Neuronal stem cell (in vitro differentiated cells): ENCODE measurements around the gene KRTAP10-9.
"Not testable (repeated sequence)": the region's sequence is repeated elsewhere in the genome, so short reads cannot be mapped to it uniquely, and the experiment has no call there.

Source experiments
- DNase-seq: peaks from one replicate; pipeline ENCODE4 v3.0.0-alpha.2; 2013; ENCODE audit warnings: low spot score
- H2AFZ ChIP-seq: one replicate; pipeline ENCODE4 v1.6.1; 2013; ENCODE audit warnings: mild to moderate bottlenecking, low read length, inconsistent platforms
- H2AK5ac ChIP-seq: 2 replicates; pipeline ENCODE4 v1.6.1; 2013; ENCODE audit warnings: low read depth, mild to moderate bottlenecking, inconsistent platforms, low read length, moderate library complexity, mixed read lengths
- H2BK120ac ChIP-seq: 2 replicates; pipeline ENCODE4 v1.6.1; 2013; ENCODE audit warnings: low read depth, mild to moderate bottlenecking, inconsistent platforms, low read length, moderate library complexity, mixed read lengths
- H2BK12ac ChIP-seq: one replicate; pipeline ENCODE4 v1.6.1; 2013; ENCODE audit warnings: low read length, inconsistent platforms
- H2BK15ac ChIP-seq: 2 replicates; pipeline ENCODE4 v1.6.1; 2013; ENCODE audit warnings: mild to moderate bottlenecking, low read length, inconsistent platforms, mixed read lengths
- H2BK5ac ChIP-seq: one replicate; pipeline ENCODE4 v1.6.1; 2013; ENCODE audit warnings: inconsistent platforms, mild to moderate bottlenecking, low read length, moderate library complexity
- H3K14ac ChIP-seq: one replicate; pipeline ENCODE4 v1.6.1; 2013; ENCODE audit warnings: low read length, inconsistent platforms
- H3K18ac ChIP-seq: 2 replicates; pipeline ENCODE4 v1.6.1; 2013; ENCODE audit warnings: low read length, inconsistent platforms
- H3K23ac ChIP-seq: 2 replicates; pipeline ENCODE4 v1.6.1; 2013; ENCODE audit warnings: low read depth, mild to moderate bottlenecking, mixed read lengths, low read length, inconsistent platforms; ENCODE audit not compliant: poor library complexity
- H3K27ac ChIP-seq: replicated peaks from 3 replicates; pipeline ENCODE4 v1.5.1; 2013; ENCODE audit warnings: low read length, inconsistent platforms
- H3K27me3 ChIP-seq, 3 experiments: 2 replicates each; pipeline ENCODE4 v1.6.1; 2013; ENCODE audit warnings: low read length in 3 of 3, mild to moderate bottlenecking in 2 of 3, inconsistent platforms in 1 of 3, low read depth in 1 of 3, mixed read lengths in 1 of 3, moderate library complexity in 1 of 3; ENCODE audit not compliant: control insufficient read depth in 3 of 3, insufficient read depth in 3 of 3
- H3K36me3 ChIP-seq, 2 donors: replicated peaks in 1 of 2; 2 replicates each; pipeline ENCODE4 v1.6.1; 2013; ENCODE audit warnings: low read length in 2 of 2; ENCODE audit not compliant: control insufficient read depth in 2 of 2, insufficient read depth in 2 of 2
- H3K4ac ChIP-seq: 2 replicates; pipeline ENCODE4 v1.6.1; 2013; ENCODE audit warnings: inconsistent platforms, mild to moderate bottlenecking, low read length, moderate library complexity
- H3K4me1 ChIP-seq, 2 donors: 1 replicate in 1 of 2; 2 replicates in 1 of 2; pipeline ENCODE4 v1.6.1; 2013; ENCODE audit warnings: low read length in 2 of 2, low read depth in 1 of 2; ENCODE audit not compliant: control insufficient read depth in 2 of 2, insufficient read depth in 1 of 2
- H3K4me2 ChIP-seq: one replicate; pipeline ENCODE4 v1.6.1; 2013; ENCODE audit warnings: mild to moderate bottlenecking, low read length, inconsistent platforms; ENCODE audit not compliant: insufficient read depth, poor library complexity, severe bottlenecking
- H3K4me3 ChIP-seq, 2 donors: 2 replicates each; pipeline ENCODE4 v1.5.1; 2013; ENCODE audit warnings: low read length in 2 of 2, mild to moderate bottlenecking in 2 of 2, inconsistent platforms in 1 of 2, moderate library complexity in 1 of 2
- H3K79me1 ChIP-seq: one replicate; pipeline ENCODE4 v1.6.1; 2013; ENCODE audit warnings: low read depth, mild to moderate bottlenecking, inconsistent platforms, low read length, moderate library complexity
- H3K9ac ChIP-seq: one replicate; pipeline ENCODE4 v1.6.1; 2013; ENCODE audit warnings: mild to moderate bottlenecking, low read depth, low read length, inconsistent platforms; ENCODE audit not compliant: poor library complexity
- H3K9me3 ChIP-seq, 2 donors: replicated peaks in 1 of 2; 2 replicates each; pipeline versions ENCODE3 to v1.6.1; 2013; ENCODE audit warnings: low read length in 2 of 2, mild to moderate bottlenecking in 2 of 2, inconsistent platforms in 1 of 2, low read depth in 1 of 2, mixed read lengths in 1 of 2, moderate library complexity in 1 of 2; ENCODE audit not compliant: control insufficient read depth in 2 of 2, insufficient read depth in 1 of 2
- H4K8ac ChIP-seq: one replicate; pipeline ENCODE4 v1.6.1; 2013; ENCODE audit warnings: low read depth, mild to moderate bottlenecking, inconsistent platforms, low read length, moderate library complexity
- H4K91ac ChIP-seq: one replicate; pipeline ENCODE4 v1.6.1; 2013; ENCODE audit warnings: low read length, low read depth, mild to moderate bottlenecking, inconsistent platforms; ENCODE audit not compliant: poor library complexity
- WGBS, 2 donors: extraction: QIAGEN DNeasy Blood & Tissue Kit; methylation state at CpG; one replicate each; pipeline ENCODE4 v1.1.7; 2013; ENCODE audit warnings: missing lambda C conversion rate in 2 of 2, mixed read lengths in 1 of 2; ENCODE audit not compliant: insufficient read length in 2 of 2, insufficient replicate concordance in 1 of 2; ENCODE audit errors: extremely low coverage in 2 of 2; 5-methylcytosine and 5-hydroxymethylcytosine counted together

Gene KRTAP10-9

DNA sequence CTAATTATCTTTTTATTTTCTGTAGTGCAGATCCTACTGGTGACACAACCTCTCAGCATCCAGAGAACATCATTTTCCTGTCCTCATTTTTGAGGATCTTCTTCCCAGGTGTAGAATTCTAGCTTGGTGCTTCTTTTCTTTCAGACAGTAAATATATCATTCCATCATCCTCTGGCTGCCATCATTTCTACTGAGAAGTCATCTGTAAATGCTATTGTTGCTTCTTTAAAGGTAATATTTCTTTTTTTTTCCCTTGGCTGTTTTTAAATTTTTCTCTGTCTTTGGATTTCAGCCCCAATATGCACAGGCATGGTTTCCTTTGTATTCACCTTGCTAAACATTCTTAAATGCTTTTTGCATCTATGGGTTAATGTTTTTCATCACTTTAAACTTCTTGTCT lies 3.3 kb upstream of the KRTAP10-9 start:
- Histone ChIP-seq H2AK5ac (no peak overlapping the region), H3K4ac (no peak overlapping the region), H3K27ac (no peak overlapping the region), H2AFZ (no peak overlapping the region), H3K4me3 (no peak overlapping the region), H3K27me3 (no peaks in the 10 kb centered on the region), H3K79me1 (no peaks in the 10 kb centered on the region), H2BK120ac (no peak overlapping the region), H3K23ac (no peak overlapping the region), H2BK12ac (no peak overlapping the region), H3K36me3 (no peaks in the 10 kb centered on the region), H4K8ac (no peak overlapping the region), H4K91ac (no peak overlapping the region), H3K4me1 (no peaks in the 10 kb centered on the region), H3K18ac (no peak overlapping the region), H3K14ac (no peak overlapping the region), H3K4me2 (no peak overlapping the region), H2BK5ac (no peak overlapping the region), H2BK15ac (no peak overlapping the region), H3K9ac (no peak overlapping the region), H3K9me3 (peaks cover 8 to 10% of the 10 kb centered on the region in 2 donors)
- DNase-seq = no peak

DNA sequence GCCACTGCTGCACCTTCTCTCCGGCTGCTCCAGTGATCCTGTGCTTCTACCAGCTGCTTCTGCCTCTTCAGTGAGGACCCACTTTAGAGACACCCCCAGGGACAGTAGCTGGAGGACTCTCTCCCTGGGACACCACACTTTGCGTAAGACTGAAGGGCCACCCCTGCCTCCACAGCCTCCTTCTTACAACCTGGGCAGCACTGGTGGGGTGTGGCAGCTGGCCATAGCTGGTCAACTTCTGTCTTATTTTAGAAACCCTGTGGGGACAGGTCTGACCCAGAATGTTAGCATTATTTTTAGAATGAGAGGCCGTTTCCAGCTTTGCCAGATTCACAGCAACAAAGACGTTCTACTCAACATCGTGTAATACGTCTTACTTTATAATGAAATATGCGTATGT lies 1.1 kb upstream of the KRTAP10-9 start:
- Histone ChIP-seq H3K36me3 (no peaks in the 10 kb centered on the region), H2BK5ac (no peak overlapping the region), H3K4me3 (no peak overlapping the region), H4K91ac (no peak overlapping the region), H3K79me1 (no peaks in the 10 kb centered on the region), H3K14ac (no peak overlapping the region), H2BK120ac (no peak overlapping the region), H3K9ac (no peak overlapping the region), H3K9me3 (peaks cover 4 to 8% of the 10 kb centered on the region in 2 donors), H3K27me3 (no peaks in the 10 kb centered on the region), H2BK15ac (no peak overlapping the region), H2AFZ (no peak overlapping the region), H3K23ac (no peak overlapping the region), H2BK12ac (no peak overlapping the region), H4K8ac (no peak overlapping the region), H3K27ac (no peak overlapping the region), H3K18ac (no peak overlapping the region), H3K4me2 (no peak overlapping the region), H3K4me1 (no peaks in the 10 kb centered on the region), H3K4ac (no peak overlapping the region), H2AK5ac (no peak overlapping the region)
- no CpG with 5 or more reads among the region's 7 CpGs for WGBS, 2 donors
- DNase-seq = no peak

DNA sequence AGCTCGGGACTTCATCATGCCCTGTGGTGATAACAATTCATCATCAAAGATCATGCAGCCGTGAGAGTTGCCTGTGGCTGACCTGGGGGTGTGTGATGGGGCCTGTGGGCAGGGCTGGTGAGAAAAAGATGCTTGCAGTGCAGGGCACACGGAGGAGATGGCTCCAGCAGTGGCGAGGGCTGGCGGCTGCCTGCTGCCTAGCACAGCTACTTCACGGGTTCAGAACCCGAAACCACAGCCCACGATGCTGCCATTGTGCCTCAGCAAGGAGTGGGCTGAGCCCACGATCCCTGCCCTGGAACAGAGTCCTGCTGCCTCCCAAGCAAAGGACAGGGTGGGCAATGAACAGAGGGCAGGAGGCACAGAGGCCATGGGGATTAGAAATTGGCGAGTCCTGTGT lies 631 bp upstream of the KRTAP10-9 start:
- H3K14ac ChIP-seq = no peak overlapping the region
- no peak overlapping the region for H4K8ac ChIP-seq
- no peak overlapping the region for H2AFZ ChIP-seq
- no peaks in the 10 kb centered on the region for H3K4me1 ChIP-seq
- no CpG with 5 or more reads among the region's 10 CpGs for WGBS, 2 donors
- no peaks in the 10 kb centered on the region for H3K36me3 ChIP-seq
- H3K27me3 ChIP-seq = no peaks in the 10 kb centered on the region
- no peak overlapping the region for H3K4me3 ChIP-seq
- H3K23ac ChIP-seq = no peak overlapping the region
- no peak overlapping the region for H2BK5ac ChIP-seq
- no peak overlapping the region for H4K91ac ChIP-seq
- H3K18ac ChIP-seq = peak overlapping the region; percentile 50
- no peak for DNase-seq
- H3K27ac ChIP-seq = no peak overlapping the region
- no peaks in the 10 kb centered on the region for H3K79me1 ChIP-seq
- H2AK5ac ChIP-seq = no peak overlapping the region
- no peak overlapping the region for H2BK15ac ChIP-seq
- no peak overlapping the region for H2BK120ac ChIP-seq
- no peak overlapping the region for H2BK12ac ChIP-seq
- H3K9ac ChIP-seq = no peak overlapping the region
- H3K4ac ChIP-seq = no peak overlapping the region
- H3K9me3 ChIP-seq = peaks cover 4 to 8% of the 10 kb centered on the region in 2 donors
- H3K4me2 ChIP-seq = no peak overlapping the region

DNA sequence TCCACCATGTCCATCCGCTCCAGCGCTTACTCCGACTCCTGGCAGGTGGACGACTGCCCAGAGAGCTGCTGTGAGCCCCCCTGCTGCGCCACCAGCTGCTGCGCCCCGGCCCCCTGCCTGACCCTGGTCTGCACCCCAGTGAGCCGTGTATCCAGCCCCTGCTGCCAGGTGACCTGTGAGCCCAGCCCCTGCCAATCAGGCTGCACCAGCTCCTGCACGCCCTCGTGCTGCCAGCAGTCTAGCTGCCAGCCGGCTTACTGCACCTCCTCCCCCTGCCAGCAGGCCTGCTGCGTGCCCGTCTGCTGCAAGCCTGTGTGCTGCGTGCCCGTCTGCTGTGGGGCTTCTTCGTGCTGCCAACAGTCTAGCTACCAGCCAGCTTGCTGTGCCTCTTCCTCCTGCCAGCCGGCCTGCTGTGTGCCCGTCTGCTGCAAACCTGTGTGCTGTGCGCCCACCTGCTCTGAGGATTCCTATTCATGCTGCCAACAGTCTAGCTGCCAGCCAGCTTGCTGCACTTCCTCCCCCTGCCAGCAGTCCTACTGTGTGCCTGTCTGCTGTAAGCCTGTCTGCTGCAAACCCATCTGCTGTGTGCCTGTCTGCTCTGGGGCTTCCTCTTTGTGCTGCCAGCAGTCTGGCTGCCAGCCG lies 409 bp downstream of the KRTAP10-9 start:
- not testable (repeated sequence) for H3K9me3 ChIP-seq

More for the DNA sequence above, 409 bp downstream of the KRTAP10-9 start:
- not testable (repeated sequence) for H2AFZ ChIP-seq, H3K27ac ChIP-seq, H2BK120ac ChIP-seq, H3K23ac ChIP-seq, H4K91ac ChIP-seq, H2BK15ac ChIP-seq, H3K9ac ChIP-seq, H2BK12ac ChIP-seq, H2BK5ac ChIP-seq, H3K4me1 ChIP-seq, H3K36me3 ChIP-seq, H3K4ac ChIP-seq, H3K4me2 ChIP-seq, DNase-seq, H3K79me1 ChIP-seq, H2AK5ac ChIP-seq, H3K27me3 ChIP-seq
- peak overlapping the region; percentile 67 for H3K18ac ChIP-seq
- no CpG with 5 or more reads among the region's 20 CpGs for WGBS, 2 donors
- H3K4me3 ChIP-seq = peak overlapping the region in 1 of 2 donors; percentile 28
- H3K14ac ChIP-seq = peak overlapping the region; percentile 4
- peak overlapping the region; percentile 77 for H4K8ac ChIP-seq
